HG02981 (cell line): ENCODE results near the gene EIF5A.

Experiments used
- ATAC-seq: cut with Tn5 transposase; IDR thresholded peaks from one replicate; pipeline ENCODE4 v1.9.1; 2021; ENCODE audit warnings: mild to moderate bottlenecking, moderate library complexity; ENCODE audit not compliant: unreplicated experiment

EIF5A gene

DNA sequence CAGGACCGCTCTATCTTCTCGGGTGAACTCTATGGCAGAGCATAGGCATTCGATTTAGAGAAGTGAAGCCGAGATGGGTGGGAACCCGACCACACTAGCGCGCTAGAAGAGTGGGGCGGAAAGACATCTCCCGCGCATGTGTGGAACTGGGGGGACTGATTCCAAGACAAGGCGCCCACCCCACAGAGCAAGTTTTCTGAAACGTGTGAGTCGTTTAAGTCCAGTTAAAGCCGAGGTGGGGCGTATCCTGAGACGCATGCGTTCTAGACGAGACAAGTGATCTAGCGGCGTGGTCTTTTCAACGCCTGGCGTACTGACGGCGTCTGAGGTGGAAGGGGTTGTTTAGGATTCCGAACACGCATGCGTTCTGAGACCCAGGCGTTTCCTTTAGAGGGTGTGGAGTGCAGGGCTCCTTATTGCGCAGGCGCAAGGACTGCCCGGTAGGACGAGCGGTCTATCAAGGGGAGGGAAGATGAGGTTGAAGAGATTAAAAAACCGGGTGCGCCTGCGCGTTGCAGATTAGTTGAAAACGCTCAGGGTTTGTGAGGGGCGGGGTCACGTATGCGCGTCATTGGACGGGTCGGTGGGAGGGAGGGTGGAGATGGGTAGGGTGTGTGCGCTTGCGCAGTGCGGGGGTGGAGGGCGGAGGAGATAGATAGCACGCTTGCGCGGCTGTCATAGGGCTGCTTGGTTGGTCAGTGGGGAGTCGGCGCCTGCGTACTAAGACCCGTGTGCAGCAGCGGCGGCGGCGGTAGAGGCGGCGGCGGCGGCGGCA is at the start of gene EIF5A:
EIF5A (plus strand) TSS at position 718 of the 775 bp plus-strand sequence. CDS start 2,008 bp downstream, outside the sequence.
- peak; percentile 60 for ATAC-seq

DNA sequence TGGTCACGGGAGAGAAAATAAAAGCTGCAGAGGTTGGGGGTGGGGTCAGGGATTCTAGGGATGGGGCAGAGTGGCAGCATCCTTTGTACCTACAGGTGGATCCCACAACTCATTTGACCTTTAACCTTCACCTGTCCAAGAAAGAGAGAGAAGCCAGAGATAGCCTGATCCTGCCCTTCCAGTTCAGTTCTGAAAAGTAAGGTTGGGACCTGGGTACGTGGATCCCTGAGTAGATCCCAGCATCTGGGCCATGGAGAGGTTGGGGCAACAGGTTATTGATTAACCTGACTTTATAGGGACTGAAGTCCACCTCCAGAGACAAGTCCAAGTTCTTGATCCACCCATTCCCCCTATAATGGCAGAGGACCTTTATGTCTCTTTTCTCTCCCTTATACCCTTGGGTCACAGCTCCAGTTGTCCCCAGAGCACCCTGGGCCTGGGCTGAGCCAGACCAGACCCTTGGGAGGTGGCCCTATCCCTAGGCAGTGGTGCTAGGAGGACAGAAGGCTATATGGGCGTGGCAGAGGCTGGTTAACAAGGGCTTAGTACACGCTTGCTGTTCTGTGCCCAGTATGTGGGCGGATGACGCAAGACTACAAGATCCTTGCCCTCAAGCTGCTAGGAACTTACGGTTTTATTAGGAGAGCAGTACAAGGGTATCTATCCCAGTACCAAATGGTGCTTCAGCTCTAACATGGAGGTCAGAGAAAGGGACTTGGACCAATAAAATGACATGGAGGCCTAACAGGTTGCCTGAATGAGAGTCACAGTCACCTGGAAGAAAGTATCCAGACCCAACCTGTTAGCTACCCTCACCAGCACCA is 48.5 kb upstream of the EIF5A start:
- no peak for ATAC-seq

- ATAC-seq = no peak
These were observed 47.9 kb upstream of the EIF5A start for GRCh38 chr17:7259555-7259889.

GRCh38 chr17:7260151-7260550 is 47.3 kb upstream of the EIF5A start:
- ATAC-seq = no peak

GRCh38 chr17:7260651-7261378 is 46.6 kb upstream of the EIF5A start:
- ATAC-seq = no peak

GRCh38 chr17:7261379-7262191 is 45.8 kb upstream of the EIF5A start:
- no peak for ATAC-seq

GRCh38 chr17:7262192-7262934 is 45.1 kb upstream of the EIF5A start, which contains the start of gene CLDN7:
Gene CLDN7 (minus strand): TSS chr17:7262478. CDS start chr17:7262043, 435 bp downstream.
- ATAC-seq = no peak

DNA sequence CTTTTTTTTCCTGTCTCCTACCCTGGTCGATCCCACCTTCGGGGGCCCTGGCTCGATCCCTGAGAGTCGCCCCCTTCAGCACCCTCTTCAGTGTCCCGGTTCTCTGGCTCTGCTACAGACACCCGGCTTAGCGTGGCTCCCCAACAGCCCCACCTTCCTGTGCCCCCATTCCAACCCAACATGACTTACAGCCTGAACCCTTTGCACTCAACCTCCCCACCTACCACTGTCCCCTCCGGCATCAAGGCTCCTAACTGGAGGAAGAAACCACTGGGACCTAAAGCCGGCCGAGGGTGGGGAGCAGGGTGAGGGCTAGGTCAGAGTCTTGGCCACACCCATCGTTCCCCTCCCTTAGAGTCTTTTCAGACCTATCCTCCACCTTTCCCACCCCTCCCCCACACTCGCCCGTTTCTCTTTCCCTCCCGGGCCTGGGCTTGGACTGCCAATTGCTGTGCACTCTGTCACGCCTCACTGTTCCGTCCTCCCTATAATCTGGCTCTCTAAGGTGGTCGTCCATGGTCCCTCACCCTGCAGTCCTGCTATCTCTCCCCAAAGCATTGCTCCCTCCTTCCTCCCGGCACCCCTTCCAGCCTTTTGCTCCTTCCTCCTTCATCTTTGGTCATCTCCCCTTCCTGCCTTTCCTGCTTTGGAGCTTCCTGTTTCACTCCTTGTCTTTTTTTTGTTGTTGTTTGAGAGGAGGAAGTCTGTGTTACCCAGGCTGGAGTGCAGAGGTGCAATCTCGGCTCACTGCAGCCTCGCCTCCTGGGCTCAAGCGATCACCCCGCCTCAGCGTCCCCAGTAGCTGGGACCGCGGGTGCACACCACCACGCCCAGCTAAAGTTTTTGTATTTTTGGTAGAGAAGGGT is 44.3 kb upstream of the EIF5A start:
- ATAC-seq = no peak

- no peak for ATAC-seq
These were observed 43.7 kb upstream of the EIF5A start for GRCh38 chr17:7263801-7264078.

- ATAC-seq = no peak
These were observed 40.6 kb upstream of the EIF5A start for GRCh38 chr17:7266784-7267183.

GRCh38 chr17:7279448-7279847 is 28.0 kb upstream of the EIF5A start:
- ATAC-seq = no peak

DNA sequence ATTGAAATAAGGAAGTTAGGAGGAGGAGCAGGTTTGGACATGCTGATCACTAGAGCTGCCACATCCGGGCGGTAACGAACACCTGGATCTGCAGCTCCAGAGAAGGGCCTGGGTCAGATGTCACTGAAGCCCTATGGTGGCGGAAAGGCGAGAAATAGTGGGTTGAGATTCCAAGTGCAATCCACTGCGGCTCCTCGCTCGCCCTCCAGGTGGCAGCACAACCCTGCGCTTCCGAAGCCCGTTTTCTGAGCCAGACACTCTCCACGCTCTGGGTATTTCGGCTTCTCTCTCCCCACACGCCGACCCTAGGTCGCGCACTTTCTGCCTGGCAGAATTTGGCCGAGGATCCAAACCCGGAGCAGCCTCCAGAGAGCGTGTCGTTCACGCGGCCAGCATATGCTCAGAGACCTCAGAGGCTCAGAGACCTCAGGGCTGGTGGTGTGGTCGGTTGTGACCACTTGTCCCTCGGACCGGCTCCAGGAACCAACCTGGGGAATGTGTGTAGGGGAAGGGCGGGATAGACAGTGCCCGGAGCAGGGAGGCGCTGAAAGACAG is 26.8 kb upstream of the EIF5A start:
- peak; percentile 54 for ATAC-seq

- ATAC-seq = peak; percentile 52
These were observed 26.1 kb upstream of the EIF5A start, which contains the start of gene SLC2A4 for GRCh38 chr17:7281074-7281952. Gene SLC2A4 (plus strand): TSS chr17:7281718. CDS start chr17:7281935, 217 bp downstream.

DNA sequence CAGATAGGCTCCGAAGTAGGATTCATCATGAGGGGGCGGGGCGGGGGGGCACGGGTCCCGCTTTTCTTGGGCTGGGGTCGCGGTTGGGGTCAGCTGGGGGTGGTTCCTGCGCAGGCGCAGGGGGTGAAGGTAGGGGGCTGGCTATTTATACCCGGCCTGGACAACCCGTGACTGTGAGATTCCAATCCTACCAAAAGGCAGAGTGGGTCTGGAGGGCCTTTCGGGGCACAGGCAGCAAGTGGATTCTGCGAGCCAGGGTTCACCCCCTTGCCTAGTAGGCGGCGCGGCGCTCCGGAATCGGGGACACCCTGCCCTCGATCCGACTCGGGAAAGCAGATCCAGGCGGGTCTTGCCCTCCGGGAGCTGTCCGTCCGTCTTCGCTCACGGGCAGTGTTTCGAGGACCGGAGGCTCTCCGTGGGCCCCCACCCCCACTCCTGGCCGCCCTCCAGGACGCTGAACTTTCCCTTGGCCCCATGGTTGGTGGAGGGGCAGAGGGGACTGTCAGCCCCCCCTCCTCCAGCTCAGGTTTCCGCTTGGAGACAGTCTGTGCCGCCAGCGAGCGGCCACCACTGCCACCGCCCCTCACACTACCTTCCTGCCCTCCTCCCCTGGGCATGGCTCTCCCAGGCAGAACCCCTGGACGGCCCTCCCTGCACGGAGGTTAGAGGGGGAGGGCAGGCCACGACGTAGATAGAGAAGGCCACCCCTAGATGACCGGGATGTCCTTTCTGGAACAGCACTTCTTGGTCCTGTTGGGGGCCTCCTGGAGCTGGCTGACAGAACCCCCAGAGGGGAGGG is 25.3 kb upstream of the EIF5A start:
- no peak for ATAC-seq

GRCh38 chr17:7282752-7283321 is 24.6 kb upstream of the EIF5A start:
- no peak for ATAC-seq

GRCh38 chr17:7283471-7284216 is 23.8 kb upstream of the EIF5A start:
- ATAC-seq = no peak
